Bronchial epithelial cell (primary cell): ENCODE measurements around the gene ITGA1. TPM values are rescaled to one million over a fixed set of nuclear protein-coding genes. Genes with fewer than 3 reads are reported as not detected.

Source experiments
- DNase-seq: peaks from one replicate; pipeline ENCODE4 v3.0.0-alpha.2; 2010; ENCODE audit warnings: low read depth
- FAIRE-seq: peaks from 2 replicates; lab custom pipeline; 2011; peaks lifted over from hg19 to GRCh38; lab: Jason Lieb, UNC
- H3K27me3 ChIP-seq: 2 replicates; pipeline ENCODE4 v1.5.1; 2011; ENCODE audit warnings: low read length; ENCODE audit not compliant: control insufficient read depth, insufficient read depth
- H3K36me3 ChIP-seq: 2 replicates; pipeline ENCODE4 v1.5.1; 2011; ENCODE audit warnings: low read length; ENCODE audit not compliant: control insufficient read depth, insufficient read depth
- H3K4me3 ChIP-seq: 2 replicates; pipeline ENCODE4 v1.5.1; 2011; ENCODE audit warnings: mild to moderate bottlenecking, low read depth, low read length, control low read depth
- total RNA-seq: library from RNA; depleted of rRNA; stranded (reverse); fragments of >200 nt; gene quantifications from 2 replicates; pipeline ENCODE4 v1.2.1, GENCODE V29; 2014
- TF ChIP-seq, protein P1 (sequence below): IDR thresholded peaks from 2 replicates; pipeline ENCODE4 v1.5.1; 2011; ENCODE audit warnings: mild to moderate bottlenecking, moderate library complexity, low read length, control low read depth, inconsistent platforms; ENCODE audit not compliant: insufficient read depth, severe bottlenecking

Gene ITGA1
- total RNA-seq, 1 donor from 2014 or later = 3.7 TPM

DNA sequence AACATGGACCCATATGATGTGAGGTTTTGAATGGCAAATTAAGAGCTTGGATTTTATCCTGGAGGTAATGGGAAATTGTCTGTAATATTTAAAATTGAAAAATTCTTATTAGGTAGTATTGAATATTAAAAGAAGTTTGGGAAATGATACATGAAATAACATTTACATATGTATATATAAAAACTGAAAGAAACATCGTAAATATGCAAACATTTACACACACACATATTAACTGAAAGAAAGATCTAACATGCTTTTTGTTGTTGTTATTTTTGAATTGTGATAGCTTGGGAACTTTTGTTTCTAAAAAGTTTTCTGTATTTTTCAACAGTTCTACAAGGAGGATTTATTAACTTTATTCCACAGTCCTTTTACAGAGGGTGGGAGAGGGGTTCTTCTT is 118.6 kb downstream of the ITGA1 start:
- DNase-seq = no peak
- Histone ChIP-seq H3K4me3 (no peak overlapping the region), H3K36me3 (no peaks in the 10 kb centered on the region), H3K27me3 (no peaks in the 10 kb centered on the region)
- no peak for FAIRE-seq
- TF ChIP-seq, protein P1, sequence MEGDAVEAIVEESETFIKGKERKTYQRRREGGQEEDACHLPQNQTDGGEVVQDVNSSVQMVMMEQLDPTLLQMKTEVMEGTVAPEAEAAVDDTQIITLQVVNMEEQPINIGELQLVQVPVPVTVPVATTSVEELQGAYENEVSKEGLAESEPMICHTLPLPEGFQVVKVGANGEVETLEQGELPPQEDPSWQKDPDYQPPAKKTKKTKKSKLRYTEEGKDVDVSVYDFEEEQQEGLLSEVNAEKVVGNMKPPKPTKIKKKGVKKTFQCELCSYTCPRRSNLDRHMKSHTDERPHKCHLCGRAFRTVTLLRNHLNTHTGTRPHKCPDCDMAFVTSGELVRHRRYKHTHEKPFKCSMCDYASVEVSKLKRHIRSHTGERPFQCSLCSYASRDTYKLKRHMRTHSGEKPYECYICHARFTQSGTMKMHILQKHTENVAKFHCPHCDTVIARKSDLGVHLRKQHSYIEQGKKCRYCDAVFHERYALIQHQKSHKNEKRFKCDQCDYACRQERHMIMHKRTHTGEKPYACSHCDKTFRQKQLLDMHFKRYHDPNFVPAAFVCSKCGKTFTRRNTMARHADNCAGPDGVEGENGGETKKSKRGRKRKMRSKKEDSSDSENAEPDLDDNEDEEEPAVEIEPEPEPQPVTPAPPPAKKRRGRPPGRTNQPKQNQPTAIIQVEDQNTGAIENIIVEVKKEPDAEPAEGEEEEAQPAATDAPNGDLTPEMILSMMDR = no peak

- no peaks in the 10 kb centered on the region for H3K36me3 ChIP-seq
- no peaks in the 10 kb centered on the region for H3K27me3 ChIP-seq
- FAIRE-seq (no peak), DNase-seq (no peak)
- H3K4me3 ChIP-seq = no peak overlapping the region
- TF ChIP-seq, protein P1 = no peak
Observed at GRCh38 chr5:52906845-52907244, 119.1 kb downstream of the ITGA1 start.

- no peaks in the 10 kb centered on the region for H3K36me3 ChIP-seq
- FAIRE-seq = no peak
- TF ChIP-seq, protein P1 = no peak
- H3K4me3 ChIP-seq = no peak overlapping the region
- DNase-seq = no peak
- no peaks in the 10 kb centered on the region for H3K27me3 ChIP-seq
Observed at GRCh38 chr5:52909192-52909591, 121.5 kb downstream of the ITGA1 start.

DNA sequence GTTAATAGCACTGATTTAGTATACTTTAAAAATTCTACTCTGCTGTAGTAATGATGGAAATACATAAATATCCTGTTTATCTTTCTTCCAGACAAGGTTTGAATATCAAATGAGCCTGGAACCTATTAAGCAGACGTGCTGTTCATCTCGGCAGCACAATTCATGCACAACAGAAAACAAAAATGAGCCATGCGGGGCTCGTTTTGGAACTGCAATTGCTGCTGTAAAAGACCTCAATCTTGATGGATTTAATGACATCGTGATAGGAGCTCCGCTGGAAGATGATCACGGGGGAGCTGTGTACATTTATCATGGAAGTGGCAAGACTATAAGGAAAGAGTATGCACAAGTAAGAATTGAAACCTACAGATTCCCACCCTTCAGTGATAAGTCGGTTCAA is 122.4 kb downstream of the ITGA1 start:
- no peaks in the 10 kb centered on the region for H3K27me3 ChIP-seq
- no peak overlapping the region for H3K4me3 ChIP-seq
- FAIRE-seq (no peak), DNase-seq (no peak)
- H3K36me3 ChIP-seq = no peaks in the 10 kb centered on the region
- TF ChIP-seq, protein P1 = no peak

- peak overlapping the region; percentile 18 for H3K4me3 ChIP-seq
- FAIRE-seq (no peak), DNase-seq (peak; percentile 76)
- no peaks in the 10 kb centered on the region for H3K27me3 ChIP-seq
- TF ChIP-seq, protein P1 = peak; percentile 62
- no peaks in the 10 kb centered on the region for H3K36me3 ChIP-seq
Observed at GRCh38 chr5:52915176-52915875, 127.6 kb downstream of the ITGA1 start.

DNA sequence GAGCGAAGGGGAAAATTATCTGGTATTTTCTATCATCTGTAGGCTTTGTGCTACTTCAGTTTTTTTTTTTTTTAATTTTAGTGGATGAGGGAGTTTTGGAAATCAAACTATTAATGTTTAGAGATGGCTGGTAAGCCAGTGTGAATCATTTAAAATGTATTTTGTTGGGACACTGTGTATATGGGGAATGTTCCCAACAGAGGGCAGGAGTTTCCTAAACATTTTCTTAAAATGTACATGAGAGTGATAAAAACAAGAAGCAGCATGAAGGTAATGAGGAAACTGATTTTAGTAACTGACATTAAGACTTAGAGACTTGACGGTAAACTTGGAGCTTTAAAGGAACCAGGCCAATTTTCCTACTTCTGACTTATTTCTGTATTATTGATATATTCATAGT is 133.2 kb downstream of the ITGA1 start:
- Histone ChIP-seq H3K36me3 (no peaks in the 10 kb centered on the region), H3K27me3 (no peaks in the 10 kb centered on the region), H3K4me3 (no peak overlapping the region)
- TF ChIP-seq, protein P1 = no peak
- DNase-seq (peak; percentile 31), FAIRE-seq (no peak)
